IPS DF 19.7 (cell line): Measurements from ENCODE around the gene TEX2.

ENCODE experiments used
- DNase-seq: peaks from one replicate; pipeline ENCODE4 v3.0.0-alpha.2; 2013; ENCODE audit warnings: low read depth, low spot score

TEX2 gene, protein sequence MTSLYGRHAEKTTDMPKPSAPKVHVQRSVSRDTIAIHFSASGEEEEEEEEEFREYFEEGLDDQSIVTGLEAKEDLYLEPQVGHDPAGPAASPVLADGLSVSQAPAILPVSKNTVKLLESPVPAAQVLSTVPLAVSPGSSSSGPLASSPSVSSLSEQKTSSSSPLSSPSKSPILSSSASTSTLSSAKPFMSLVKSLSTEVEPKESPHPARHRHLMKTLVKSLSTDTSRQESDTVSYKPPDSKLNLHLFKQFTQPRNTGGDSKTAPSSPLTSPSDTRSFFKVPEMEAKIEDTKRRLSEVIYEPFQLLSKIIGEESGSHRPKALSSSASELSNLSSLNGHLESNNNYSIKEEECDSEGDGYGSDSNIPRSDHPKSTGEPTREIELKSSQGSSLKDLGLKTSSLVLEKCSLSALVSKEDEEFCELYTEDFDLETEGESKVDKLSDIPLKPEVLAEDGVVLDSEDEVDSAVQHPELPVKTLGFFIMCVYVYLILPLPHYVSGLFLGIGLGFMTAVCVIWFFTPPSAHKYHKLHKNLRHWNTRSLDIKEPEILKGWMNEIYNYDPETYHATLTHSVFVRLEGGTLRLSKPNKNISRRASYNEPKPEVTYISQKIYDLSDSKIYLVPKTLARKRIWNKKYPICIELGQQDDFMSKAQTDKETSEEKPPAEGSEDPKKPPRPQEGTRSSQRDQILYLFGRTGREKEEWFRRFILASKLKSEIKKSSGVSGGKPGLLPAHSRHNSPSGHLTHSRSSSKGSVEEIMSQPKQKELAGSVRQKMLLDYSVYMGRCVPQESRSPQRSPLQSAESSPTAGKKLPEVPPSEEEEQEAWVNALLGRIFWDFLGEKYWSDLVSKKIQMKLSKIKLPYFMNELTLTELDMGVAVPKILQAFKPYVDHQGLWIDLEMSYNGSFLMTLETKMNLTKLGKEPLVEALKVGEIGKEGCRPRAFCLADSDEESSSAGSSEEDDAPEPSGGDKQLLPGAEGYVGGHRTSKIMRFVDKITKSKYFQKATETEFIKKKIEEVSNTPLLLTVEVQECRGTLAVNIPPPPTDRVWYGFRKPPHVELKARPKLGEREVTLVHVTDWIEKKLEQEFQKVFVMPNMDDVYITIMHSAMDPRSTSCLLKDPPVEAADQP

DNA sequence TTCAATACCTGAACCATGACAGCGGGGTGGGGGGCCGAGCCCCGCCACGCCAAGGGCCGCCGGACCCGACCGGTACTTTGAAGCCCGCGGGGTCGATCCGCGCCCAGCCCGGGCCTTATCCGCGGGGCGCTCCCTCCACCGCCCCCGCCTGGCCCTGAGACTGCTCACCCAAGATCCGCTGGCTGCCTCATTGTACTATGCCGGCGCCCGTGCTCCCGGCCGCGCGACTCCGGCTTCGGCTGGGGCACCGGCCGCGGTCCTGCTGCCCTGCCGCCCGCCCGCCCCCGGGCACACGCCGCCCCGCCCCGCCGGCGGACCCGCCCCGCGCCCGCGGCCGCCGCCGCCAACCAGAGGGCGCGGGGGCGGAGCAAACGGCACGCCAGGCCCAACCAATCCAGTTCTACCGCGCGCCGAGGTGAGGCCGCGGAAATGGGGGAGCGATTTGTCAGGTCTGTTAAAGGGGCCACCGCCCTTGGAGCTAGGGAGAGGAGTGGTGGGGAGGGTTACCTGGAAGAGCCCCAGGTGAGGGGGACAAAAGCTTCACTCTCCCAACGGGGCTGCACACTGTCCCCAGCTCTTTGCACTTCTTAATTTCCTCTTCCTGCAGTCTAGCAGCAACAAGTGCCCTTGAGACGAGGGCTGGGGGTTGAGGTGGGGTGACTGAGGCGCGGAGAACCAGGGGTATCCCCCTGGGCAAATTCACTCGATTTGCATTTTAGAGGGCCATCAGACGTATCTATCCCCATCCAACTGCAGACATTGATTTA lies at the start of gene TEX2:
Gene TEX2 (minus strand): TSS at position 261 of the 767 bp plus-strand sequence. CDS start 49,043 bp downstream, outside the sequence.
- DNase-seq, result peak; percentile 79

DNA sequence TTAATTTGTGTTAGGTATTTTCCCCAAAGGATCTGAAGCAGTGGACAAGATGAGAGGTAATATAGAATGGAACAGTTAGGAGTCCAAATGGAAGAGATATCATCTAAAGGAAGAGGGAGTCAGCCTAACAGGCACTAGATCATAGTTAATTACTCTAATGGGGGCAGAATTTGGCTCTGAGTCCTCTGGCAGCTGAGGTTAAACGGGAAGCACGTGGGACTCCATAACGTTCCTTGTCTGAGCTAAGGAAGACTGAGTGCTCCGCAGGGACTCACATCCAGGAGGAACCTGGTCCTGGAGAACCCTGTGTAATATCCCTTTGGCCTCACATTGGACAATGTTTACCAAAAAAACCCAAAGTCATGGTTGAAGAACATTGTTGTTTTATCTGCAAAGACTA lies 46.6 kb upstream of the TEX2 start:
- no peak for DNase-seq

DNA sequence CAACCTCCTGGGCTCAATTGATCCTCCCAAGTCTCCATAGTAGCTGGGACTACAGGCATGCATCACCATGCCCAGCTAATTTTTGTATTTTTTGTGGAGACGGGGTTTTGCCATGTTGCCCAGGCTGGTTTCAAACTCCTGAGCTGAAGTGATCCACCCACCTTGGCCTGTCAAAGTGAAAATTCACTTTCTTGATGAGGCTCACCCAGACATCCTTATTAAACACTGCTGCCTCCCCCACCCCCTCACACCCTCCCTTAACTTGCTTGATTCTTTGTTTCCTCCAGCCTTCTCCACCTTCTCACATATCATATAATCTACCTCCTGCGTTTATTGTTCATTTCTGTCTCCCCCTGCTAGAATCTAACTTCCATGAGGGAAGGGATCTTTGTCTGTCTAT lies 46.0 kb upstream of the TEX2 start:
- DNase-seq, result no peak

DNA sequence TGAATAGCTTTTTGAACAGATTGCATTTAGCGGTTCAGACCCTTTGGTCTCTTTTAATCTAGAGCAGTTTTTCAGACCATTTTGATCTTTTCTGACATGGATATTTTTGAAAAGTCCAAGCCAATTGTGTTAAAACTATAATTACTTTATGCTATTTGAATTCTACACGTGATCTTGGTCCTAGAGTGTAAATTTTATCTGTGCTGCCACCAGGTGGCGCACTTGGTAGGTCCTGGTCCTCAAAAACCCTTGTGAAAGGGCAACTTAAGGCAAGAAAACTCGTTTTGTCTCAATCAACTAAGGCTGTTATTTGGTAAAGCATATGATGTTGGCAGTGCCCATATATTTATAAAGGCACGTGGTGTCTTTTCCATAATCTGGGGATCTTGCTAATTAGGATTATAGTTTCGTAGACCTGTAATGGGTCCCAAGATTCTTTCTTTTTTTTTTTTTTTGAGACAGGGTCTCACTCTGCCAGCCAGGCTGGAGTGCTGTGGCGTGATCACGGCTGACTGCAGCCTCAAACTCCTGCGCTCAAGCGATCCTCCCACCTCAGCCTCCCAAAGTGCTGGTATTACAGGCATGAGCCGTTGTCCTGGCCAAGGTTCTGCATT lies 43.9 kb upstream of the TEX2 start:
- no peak for DNase-seq

DNA sequence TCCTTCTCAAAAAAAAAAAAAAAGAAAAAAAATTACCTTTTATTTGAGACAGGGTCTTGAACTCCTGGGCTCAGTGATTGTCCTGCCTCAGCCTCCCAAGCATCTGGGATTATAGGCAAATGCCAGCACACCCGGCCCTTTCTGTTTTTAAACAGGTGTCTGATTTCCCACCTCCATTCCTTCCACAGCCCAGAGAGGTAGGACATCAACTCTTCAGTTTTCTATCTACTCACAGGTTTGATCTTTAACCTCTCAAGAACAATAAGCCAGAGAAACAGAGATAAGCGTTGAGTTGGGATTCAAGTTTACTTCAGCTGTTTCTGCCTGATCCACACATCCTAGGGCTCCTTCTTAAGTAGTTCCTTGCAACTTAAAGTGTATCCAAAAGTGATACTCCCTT lies 41.5 kb upstream of the TEX2 start:
- DNase-seq, result no peak

DNA sequence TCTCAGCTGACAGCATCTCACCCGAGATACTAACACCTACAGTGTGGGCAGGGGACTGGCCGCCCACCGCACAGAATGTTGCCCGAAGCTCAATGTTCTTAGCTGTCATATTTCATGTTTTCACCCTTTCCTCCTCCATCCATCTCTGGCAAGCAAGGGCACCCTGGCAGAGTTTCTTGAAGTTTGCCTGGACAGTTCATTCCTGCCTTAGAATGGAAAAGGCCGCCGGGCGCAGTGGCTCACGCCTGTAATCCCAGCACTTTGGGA lies 37.6 kb upstream of the TEX2 start:
- DNase-seq, result no peak

DNA sequence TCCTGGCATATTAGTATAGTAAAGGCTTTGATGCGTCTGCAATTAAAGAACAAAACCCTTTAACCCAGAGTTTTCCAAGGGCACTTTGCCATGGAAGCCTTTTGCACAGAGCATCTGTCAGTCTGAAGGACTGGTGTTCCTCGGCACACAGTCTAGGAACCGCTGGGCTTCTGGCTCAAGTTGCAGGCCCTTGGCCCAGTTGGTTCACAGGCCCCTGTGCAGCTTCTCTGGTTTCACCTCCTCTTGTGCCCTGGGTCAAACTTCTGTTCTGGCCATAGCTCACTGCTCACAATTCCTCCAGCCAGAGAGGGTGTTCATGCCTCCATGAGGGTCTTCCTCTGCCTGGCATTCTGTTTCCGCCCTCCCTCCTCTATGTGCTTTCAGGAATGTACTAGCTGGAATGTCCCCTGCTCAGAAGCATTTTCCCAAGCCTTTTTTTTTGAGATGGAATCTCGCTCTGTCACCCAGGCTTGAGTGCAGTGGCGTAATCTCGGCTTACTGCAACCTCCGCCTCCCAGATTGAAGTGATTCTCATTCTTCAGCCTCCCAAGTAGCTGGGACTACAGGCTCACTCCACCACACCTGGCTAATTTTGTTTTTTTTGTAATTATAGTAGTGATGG lies 34.5 kb upstream of the TEX2 start:
- DNase-seq, result no peak

DNA sequence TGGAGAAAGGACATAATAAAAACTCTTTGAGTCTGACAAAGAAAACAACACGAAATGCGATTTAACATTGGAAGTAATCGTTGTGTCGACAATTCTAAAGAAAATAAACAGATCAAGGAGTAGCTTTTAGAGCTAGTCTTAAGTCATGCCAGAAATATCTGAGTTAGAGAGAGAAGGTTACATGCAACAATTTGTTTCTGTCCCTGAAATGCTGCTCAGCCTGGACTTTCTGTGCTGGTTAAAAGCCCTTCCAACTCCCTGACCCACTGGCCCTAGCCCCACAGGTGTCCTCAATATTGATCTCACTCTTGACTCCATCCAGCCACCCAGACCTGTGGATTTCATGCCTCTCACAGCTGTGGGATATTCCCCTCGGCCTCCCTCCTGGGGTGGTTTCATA lies 33.2 kb upstream of the TEX2 start:
- no peak for DNase-seq

DNA sequence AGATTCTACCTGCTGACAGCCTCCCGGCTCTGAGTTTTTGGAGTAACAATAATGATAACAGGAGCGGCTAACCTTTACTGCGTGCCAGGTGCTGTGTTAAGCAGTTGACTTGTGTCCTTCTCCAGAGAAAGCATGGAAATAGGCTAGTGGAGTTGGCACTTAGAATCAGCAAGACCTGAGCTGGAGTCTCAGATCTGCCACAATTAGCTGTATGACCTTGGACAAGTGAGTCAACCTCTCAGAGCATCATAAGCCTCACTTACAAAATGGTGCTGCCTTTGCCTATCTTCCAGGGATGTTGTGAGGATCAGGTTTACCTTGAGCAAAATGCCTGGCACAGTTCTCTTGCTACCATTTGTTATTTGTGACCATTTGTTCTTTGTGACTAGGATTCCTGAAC lies 32.1 kb upstream of the TEX2 start:
- no peak for DNase-seq

DNA sequence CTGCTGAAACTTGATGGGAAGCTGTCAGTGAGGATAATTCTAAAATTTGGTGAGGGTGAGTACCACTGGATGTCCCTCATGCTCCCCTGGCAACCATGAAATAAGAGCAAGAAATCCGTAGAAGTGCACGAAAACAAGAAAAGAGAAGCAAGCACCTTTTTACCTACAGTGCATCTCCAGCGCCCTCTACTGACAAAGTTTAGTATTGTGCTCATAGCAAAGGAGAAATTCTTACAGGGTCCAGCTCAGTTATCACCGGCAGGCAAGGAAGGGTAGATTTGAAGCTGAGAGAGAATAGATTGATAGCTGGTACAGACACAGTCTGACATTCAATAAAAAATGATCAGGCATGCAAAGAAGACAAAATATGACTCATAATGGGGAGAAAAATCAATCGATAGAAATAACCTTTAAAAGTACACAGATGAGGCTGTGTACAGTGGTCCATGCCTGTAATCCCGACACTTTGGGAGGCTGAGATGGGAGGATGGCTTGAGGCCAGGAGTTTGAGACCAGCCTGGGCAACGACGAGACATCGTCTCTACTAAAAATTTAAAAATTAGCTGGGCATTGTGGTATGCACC lies 28.3 kb upstream of the TEX2 start:
- no peak for DNase-seq

DNA sequence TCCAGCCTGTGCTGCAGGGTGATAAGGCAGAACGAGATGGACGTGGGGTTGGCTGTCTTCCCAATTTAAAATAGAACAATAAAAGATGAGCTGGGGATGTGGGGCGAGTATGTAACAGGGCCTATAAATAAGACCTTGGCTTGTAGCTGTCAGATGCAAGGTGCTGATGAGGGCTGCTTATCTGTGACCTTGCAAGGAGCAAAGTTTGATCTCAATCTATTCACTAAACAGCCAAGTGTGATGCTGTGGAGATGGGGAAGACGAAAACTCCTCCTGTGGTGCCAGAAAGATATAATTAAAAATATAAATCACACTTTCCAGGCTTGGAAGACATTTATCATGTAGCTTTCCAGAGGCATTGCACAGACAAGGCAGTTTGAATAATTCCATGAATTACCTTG lies 26.7 kb upstream of the TEX2 start:
- no peak for DNase-seq

DNA sequence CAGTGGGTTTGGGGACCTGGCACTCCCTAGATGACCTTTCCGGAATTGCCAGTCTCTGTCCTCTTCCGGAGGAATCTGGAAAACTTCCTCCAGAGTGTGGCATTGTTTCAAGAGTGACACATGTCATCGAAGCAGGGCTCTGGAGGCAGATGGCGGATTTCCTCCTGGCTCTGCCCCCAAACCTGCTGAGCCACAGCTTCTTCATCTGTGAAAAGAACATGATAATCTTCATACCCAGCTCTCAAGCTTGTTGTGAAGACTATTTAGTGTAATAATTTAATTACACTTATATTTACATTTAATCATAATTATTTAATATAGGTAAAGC lies 19.7 kb upstream of the TEX2 start:
- no peak for DNase-seq

DNA sequence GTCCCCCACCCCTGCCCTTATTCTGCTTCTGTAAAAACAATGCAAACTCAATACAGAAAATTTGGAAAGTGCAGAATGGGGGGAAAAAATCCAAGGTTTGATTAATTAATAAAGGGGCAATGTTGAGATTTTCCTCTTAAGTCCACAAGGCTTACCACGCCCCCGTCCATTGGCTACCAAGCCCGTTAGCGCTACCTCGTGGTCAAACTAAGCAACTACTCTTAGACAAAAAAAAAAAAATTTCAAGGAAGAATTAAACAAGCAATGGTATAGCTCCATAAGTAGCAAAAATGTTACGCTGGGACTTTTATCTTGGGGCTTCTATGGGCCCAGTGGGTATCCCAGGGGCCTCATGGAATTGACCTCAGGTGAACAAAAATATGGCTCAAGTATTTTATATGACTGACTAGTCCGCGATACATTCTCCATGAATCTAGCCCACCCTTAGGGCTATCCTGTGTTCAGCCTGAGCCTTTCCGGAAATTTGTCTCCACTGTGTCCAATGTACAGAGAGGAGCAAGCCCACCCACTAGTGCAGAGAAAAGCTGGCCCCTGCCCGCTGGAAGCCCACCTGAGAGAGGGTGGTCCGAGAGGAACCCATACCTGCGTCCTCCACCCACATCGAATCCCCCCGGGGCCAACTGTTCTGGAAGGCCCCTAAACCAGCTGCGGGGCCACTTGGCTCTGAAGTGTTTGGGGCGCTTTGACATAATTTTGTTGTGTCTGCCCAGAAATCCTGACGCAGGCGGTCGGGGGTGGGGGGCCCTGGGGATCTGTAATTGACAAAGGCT lies 19.1 kb upstream of the TEX2 start:
- peak; percentile 25 for DNase-seq

DNA sequence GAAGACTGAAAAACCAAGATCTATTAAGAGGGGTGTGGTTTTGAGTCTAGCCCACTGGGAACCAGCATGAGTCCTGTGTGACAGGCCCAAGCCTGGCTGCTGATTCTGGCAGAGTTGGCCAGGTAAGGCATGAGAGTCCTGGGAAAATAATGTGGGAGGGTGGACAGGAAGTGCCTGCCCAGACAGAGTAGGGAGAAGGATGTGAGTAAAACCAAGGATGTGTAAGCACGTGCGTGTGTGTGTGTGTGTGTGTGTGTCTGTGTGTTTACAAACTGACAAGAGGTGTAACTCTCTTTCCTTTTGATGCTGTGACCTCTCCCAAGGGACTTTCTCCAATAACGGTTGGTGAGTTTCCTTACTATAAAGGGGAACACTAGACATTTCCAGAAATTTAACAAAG lies 15.6 kb upstream of the TEX2 start:
- DNase-seq, result no peak

DNA sequence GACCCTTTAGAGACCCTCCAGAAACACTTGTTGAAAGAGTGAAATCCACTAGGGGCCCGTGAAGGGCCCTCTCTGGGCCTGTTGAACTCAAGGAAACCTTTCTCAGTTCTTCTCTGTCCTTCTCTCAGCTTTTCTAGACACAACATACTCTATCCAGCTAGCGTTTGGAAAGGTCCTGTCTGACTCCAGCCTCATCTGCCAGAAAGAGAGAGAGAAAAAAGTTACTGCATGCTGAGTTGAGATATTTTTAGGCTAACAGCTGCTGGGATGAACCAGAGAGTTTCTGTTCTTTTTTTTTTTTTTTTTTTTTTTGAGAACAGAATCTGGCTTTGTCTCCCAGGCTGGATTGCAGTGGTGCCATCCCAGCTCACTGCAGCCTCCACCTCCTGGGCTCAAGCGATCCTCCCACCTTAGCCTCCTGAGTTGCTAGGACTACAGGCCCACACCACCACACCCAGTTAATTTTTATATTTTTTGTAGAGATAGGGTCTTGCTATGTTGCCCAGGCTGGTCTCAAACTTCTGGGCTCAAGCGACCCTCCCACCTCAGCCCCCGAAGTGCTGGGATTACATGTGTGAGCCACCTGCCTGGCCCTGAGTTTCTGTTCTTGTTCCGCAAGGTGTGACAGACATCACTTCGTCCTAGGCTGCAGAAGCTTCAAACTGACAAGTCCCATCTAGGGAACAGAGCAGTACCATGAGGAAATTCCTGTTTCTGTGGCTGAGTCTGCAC lies 14.9 kb upstream of the TEX2 start:
- no peak for DNase-seq

DNA sequence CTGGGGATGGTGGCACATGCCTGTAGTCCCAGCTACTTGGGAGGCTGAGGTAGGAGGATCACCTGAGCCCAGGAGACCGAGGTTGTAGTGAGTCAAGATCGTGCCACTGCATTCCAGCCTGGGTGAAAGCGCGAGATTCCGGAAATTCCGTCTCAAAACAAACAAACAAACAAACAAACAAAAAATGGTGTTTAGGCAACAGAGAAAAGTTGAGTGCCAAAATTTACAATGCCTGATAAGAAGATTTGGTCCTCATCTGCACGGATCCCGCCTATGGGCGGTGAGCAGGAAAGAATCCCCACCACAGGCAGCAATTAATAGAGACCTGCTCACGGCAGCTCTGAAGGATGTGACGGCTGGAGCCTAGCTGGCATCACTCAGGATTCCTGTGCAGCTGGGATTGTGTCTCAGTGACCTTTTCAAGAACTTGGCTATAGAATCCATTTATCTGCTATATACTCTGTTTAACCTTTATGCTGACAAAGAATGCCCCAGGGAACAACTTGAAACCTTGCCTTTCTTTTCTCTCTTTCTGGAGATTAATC lies 14.0 kb upstream of the TEX2 start:
- DNase-seq, result no peak

DNA sequence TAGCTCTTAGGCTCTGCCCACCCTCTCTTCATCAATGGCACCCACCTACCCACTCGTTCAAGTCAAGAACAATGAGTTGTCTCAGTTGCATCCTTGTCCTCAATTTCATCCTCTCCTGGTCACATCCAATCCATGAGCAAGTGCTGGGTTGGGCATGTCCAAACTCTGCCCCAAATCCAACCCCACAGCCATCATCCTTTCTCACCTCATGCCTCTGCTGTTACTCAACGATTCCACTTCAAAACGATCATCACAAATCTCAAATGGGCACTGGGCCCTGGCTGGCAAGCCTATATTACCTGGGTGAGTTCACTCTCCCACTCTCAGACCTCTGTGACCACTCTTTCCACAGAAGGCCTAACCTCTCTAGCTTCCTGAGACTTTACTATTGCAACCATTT lies 12.0 kb upstream of the TEX2 start:
- no peak for DNase-seq

DNA sequence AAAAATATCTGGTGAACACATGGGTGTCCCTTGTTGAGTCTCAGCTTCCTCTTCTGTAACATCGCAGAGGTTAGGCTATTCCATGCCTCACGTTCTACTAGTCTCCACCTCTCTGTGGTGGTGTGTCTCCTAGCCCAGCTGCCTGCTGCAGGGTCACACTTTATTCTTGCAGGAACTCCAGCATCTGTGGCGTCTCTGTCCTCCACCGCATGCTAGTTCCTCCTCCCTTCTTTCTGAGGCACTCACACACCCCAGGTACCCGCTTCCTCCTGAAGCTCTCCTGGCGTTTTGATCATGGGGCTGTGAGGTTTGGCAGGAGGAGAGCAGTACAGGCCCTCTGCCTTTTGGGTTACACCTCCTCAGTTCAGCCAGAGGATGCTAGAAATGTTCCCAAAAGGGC lies 9.9 kb upstream of the TEX2 start:
- no peak for DNase-seq

DNA sequence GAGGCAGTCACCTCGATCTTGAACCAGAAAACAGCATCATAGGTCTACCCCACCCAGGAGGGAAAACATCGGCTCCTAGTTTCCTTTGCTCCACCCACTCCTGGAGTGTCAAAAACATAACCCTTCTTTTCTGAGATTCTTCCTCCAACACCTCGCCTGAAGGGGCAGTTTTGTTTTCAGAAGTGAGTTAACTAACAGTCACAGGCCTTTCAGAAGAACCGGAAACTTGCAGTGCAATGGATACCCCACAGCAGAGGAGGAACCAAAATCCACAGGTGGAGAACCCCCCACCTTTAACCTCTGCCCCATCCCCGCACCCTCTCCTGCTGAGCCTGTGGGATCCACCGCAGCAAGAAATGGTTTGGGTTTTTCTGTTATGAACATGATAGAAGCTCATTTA lies 7.8 kb upstream of the TEX2 start:
- no peak for DNase-seq
